Fibroblast of skin of right biceps (primary cell): Measurements from ENCODE around the gene USP47.
"Not testable (repeated sequence)": the region's sequence is repeated elsewhere in the genome, so short reads cannot be mapped to it uniquely, and the experiment has no call there.

Source experiments
- DNase-seq: peaks from one replicate; pipeline ENCODE4 v3.0.0-alpha.2; 2013

Gene USP47

GRCh38 chr11:11826260-11826659 is 15.5 kb upstream of the USP47 start:
- no peak for DNase-seq

DNA sequence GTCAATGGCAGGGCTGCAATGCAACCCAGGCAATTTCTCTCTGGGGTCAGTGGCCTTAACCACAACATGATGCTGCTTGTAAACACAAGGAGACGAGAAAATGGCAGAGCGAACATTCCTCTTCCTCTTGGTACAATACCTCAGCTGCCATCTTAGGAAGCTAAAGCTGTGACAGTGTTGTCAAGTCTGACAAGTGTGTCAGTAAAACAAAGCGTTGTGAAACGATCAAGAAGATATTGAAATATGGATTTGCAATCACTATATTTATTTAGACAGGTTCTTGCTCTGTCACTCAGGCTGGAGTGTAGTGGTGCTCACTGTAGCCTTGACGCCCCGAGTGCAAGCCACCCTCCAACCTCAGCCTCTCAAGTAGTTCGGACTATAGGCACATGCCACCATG is 14.5 kb upstream of the USP47 start:
- no peak for DNase-seq

DNA sequence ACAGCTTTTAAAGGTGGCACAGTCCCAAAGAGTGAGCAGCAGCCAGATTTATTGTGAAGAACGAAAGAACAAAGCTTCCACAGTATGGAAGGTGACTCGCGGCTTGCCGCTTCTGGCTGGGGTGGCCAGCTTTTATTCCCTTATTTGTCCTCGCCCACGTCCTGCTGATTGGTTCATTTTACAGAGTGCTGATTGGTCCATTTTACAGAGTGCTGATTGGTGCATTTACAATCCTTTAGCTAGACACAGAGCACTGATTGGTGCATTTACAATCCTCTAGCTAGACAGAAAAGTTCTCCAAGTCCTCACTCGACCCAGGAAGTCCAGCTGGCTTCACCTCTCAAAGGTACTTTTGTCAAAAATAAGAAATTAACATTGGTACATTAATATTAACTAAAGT is 10.4 kb upstream of the USP47 start:
- not testable (repeated sequence) for DNase-seq

GRCh38 chr11:11836676-11837231 is 5.0 kb upstream of the USP47 start:
- DNase-seq = no peak

DNA sequence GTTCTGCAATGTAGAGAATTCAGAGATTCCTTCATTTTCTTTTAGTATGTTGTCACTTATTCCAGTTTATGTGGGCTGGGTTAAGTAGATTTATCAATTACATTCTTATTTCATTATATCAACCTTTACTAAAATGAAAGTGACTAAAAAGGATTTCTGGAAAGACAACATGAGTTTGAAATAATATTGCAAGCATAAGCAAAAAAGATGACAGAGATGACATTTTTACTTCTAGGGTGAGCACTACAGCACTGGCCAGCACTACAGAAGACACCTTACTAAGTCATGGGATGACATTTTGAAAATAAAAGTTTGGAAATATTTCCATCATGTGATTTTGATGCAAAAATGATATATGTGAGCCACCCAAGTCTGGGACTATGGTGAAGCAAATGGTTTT is 2.1 kb upstream of the USP47 start:
- DNase-seq = no peak

DNA sequence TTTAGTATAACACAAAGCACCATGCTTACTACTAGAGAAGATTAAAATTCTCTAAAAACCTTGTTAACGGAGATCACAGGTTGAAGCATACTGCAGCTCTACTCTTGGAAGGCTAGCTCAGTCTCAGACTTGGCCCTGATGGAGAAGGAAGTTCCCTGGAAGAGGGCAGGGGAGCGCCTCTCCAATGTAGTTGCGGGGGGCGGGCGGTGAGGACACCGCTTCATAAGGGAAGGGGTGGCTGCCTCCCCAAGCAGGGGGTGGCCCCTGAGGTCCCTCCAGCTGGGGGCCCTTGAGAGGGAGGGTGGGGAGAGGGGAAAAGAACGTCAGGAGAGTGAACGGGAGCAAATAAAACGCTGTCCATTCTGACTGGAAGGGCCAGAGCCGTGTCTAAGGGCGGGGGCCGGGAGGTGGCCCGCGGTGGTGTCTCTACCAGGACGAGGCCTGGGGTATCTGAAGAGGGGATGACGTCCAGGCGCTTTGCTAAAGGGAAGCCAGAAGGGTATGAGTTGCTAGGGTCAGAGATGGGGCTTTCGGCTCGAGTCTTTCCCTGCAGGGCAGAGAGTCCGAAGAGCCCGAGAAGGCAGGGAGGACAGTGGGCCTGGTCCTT is 553 bp upstream of the USP47 start:
- no peak for DNase-seq

DNA sequence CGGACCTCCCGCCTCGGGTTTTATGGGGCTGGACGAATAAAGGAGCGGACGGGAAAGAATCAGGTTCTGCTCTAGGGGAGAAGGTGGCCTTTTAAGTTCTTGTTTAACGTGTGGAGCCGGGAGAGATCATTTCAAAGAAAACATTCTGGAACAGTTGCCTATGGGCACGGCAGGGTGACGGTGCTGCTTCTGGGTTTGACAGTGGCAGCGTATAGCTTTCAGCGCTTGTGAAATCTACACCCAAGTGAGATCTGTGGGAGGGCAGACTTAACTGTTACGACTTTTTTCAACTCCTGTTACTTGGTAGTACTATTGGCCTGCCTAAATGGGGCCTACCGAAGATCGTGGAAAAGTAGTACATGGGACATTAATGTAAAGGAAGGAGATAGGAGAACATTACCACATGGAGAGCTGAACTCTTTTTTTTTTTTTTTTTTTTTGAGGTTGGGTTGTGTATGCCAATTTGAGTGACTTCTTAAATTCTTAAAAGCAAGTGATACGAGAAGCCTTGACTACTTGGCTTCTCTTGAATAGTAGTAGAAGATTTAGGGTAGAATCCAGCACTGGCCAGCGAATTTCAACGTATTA is 743 bp downstream of the USP47 start:
- DNase-seq = peak; percentile 83

GRCh38 chr11:11843211-11843621 is 1.4 kb downstream of the USP47 start:
- DNase-seq = peak; percentile 58

DNA sequence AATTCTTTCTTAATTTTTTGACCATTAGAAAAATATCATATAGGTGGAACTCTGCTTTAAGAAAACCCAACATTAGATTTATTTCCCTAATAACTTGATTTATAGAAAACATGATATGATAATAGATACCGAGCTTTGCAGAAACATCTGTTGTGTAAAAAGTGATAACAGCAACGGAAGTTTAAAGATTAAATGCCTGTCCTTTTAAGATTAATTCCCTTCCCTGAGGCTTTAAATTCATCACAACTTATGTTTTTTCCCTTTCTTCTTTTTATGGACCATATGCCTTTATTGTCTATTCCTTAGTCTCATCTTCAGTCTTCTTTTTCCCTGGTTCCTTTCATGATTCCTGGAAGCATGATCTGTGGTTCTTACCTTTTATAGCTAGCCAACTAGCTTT is 1.9 kb downstream of the USP47 start:
- DNase-seq = no peak

GRCh38 chr11:11844272-11844671 is 2.5 kb downstream of the USP47 start:
- no peak for DNase-seq

- no peak for DNase-seq
Observed at GRCh38 chr11:11845071-11845470, 3.3 kb downstream of the USP47 start.

GRCh38 chr11:11845551-11845950 is 3.8 kb downstream of the USP47 start:
- peak; percentile 51 for DNase-seq

- no peak for DNase-seq
Observed at GRCh38 chr11:11847082-11847481, 5.3 kb downstream of the USP47 start.

GRCh38 chr11:11848891-11849746 is 7.3 kb downstream of the USP47 start:
- DNase-seq = peak; percentile 69

DNA sequence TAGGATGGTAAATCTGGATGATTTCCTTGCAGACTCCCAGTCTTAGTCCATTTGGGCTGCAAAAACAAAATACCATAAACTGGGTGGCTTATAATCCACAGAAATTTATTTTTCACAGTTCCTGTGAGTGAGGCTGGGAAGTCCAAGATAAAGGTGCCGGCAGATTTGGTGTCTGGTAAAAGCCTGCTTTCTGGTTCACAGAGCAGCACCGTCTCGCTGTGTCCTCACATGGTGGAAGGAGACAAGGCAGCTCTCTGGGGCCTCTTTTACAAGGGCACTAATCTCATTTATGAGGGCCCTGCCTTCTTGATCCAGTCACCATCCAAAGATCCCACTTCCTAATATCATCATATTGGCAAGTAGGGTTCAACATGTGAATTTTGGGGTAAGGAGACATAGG is 8.9 kb downstream of the USP47 start:
- no peak for DNase-seq

GRCh38 chr11:11856638-11857037 is 14.9 kb downstream of the USP47 start:
- DNase-seq = peak; percentile 18

GRCh38 chr11:11857769-11858168 is 16.0 kb downstream of the USP47 start:
- DNase-seq = no peak

GRCh38 chr11:11858676-11859075 is 16.9 kb downstream of the USP47 start:
- no peak for DNase-seq

DNA sequence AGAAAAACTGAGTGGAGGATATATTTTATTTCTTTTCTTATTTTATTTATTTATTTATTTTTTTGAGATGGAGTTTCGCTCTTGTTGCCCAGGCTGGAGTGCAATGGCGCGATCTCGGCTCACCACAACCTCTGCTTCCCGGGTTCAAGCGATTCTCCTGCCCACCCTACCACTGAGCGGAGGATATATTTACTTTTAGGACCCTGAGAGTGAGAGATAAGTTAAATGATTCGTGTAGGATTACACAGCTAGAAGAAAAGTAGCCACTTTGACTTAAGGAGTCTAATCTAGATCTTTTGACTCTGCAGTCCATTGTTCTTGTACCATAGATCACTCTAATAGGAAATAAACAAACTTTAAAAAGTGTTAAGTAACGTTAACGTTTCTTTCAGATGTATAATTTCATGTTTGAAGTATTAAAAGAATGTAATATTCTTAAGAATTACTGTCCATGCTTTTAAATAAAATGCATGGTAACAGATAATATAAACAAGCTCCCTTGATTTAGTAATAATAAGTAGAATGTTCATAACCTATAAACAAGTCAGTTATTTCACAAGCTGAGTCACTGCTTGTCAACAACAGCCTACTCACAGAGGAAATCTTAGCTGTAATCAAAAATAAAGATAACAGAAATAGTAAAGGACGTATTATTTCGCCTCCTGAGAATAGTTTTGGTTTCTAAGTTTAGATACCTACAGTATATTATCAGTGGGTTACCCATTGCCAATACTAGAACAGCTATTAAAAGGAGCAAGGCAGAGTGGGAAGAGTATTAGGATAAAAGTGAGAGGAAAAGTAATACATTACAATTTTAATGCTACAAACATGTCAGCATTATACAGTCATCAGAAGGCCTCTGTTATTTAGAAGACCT is 18.6 kb downstream of the USP47 start:
- DNase-seq = no peak

DNA sequence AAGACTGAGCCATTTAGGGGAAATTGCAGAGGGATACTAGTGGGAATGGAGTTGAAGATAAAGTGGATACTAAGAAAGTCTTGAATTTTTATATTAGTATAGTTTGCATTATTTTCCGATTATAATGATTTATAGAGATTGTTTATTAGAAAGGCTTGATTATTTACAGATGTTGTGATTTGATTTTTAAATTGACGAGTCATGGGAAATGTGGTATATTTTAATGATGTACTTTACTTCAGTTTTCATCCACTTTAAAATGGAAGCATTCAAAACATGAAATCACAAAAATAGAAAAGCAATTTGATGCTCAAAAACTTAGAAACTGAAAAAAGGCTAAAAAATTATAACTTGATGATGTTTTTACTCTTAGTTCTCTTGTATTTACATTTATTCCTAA is 21.2 kb downstream of the USP47 start:
- DNase-seq = no peak

GRCh38 chr11:11864332-11864731 is 22.6 kb downstream of the USP47 start:
- no peak for DNase-seq

DNA sequence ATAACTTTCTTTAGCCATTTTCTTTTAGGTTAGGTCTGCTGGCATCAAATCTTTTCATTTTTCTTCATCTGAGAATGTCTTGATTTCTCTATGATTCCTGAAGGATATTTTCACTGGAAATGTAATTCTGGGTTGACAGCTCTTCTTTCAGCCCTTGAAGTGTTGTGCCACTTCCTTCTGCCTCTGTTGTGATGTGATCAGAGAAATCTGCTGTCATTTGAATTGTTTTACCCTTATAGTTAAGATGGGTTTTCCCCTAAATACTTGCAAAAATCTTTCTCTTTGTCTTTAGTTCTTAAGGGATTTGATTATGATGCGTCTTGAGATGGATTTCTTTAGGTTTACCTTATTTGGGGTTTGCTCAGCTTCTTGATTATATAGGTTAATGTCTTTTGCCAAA is 23.0 kb downstream of the USP47 start:
- DNase-seq = no peak

DNA sequence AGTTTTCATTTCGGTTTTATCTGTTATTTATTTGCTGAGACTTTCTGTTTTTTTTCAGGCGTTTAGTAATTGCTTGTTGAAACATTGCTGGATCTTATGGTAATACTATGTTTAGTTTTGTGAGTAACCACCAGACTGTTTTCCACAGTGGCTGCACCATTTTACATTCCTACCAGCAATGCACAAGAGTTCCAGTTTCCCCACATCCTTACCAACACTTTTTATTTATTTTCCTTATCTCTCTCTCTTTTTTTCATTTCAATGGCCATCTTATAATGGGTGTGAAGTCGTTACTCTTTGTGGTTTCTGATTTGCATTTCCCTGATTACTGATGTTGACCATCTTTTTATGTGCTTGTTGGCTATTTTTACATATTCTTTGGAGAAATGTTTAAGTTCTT is 23.7 kb downstream of the USP47 start:
- DNase-seq = no peak
